ENCODE measurements around the gene DAB1.

The DAB1 gene

GRCh38 chr1:57061369-57061768 lies 362.5 kb downstream of the DAB1 start:
- Histone ChIP-seq H3K36me3 (ENCODE audit: control insufficient read depth in 2 of 2, insufficient read depth in 1 of 2, low read length in 2 of 2) (no peaks in the 10 kb centered on the region), H3K9me3 (ENCODE audit: control insufficient read depth, insufficient read depth, low read depth, low read length) (no peaks in the 10 kb centered on the region), H3K27ac (ENCODE audit: extremely low read depth, low read depth, low read length) (no peak overlapping the region), H3K4me3 (ENCODE audit: low read depth, low read length) (no peak overlapping the region), H3K4me1 (ENCODE audit: control insufficient read depth, insufficient read depth, low read length) (no peaks in the 10 kb centered on the region)
- ChIA-PET POLR2A (no interaction called here), CTCF (interaction anchor here (0.6 to 1.5 kb wide), 2 partner anchors 229 to 230 kb away, joined by 3 to 5 read pairs; no protein-coding TSS in a partner anchor)
- TF ChIP-seq ZNF211 (tag by site-specific recombination; IDR thresholded peaks at IDR 0.05; ENCODE audit: low read depth), result no peak
- TF ChIP-seq ZNF366 (tag by site-specific recombination; conservative IDR thresholded peaks at IDR 0.05), result no peak
- TF ChIP-seq ZNF654 (tag by site-specific recombination; IDR thresholded peaks at IDR 0.05; ENCODE audit: low read depth), result peak; percentile 29; the same call in 1 of the 2 replicates
- TF ChIP-seq ZNF112 (tag by site-specific recombination; IDR thresholded peaks at IDR 0.05), result no peak
- TF ChIP-seq KLF17 (tag by site-specific recombination; IDR thresholded peaks at IDR 0.05), result no peak
- no peak for TF ChIP-seq ZNF837 (tag by site-specific recombination; IDR thresholded peaks at IDR 0.05)
- no peak for TF ChIP-seq AEBP2 (tag by site-specific recombination; IDR thresholded peaks at IDR 0.05; ENCODE audit: borderline replicate concordance)

- H3K4me3 ChIP-seq (ENCODE audit: low read depth, low read length), result no peak overlapping the region
- TF ChIP-seq ZNF391 (tag by site-specific recombination; IDR thresholded peaks at IDR 0.05; ENCODE audit: borderline replicate concordance, low read depth), result no peak
- no peak for TF ChIP-seq BCL11A (tag by site-specific recombination; IDR thresholded peaks at IDR 0.05; ENCODE audit: low read depth)
- TF ChIP-seq ZNF623 (tag by site-specific recombination; IDR thresholded peaks at IDR 0.05), result no peak
- TF ChIP-seq ZNF350 (tag by site-specific recombination; IDR thresholded peaks at IDR 0.05), result no peak
- no peak for TF ChIP-seq ZNF133 (tag by site-specific recombination; IDR thresholded peaks at IDR 0.05)
- no peak for TF ChIP-seq ZNF707 (tag by site-specific recombination; IDR thresholded peaks at IDR 0.05)
- no peak for TF ChIP-seq TRIM28 (IDR thresholded peaks at IDR 0.05; ENCODE audit: borderline replicate concordance, low read length)
- no peak for TF ChIP-seq SCRT2 (tag by site-specific recombination; IDR thresholded peaks at IDR 0.05)
- no peak overlapping the region for H3K27ac ChIP-seq (ENCODE audit: extremely low read depth, low read depth, low read length)
- ChIA-PET POLR2A (no interaction called here), CTCF (interaction anchor here (1.5 kb wide), 1 partner anchor 228 kb away, joined by 5 read pairs; no protein-coding TSS in a partner anchor)
- H3K9me3 ChIP-seq (ENCODE audit: control insufficient read depth, insufficient read depth, low read depth, low read length), result no peaks in the 10 kb centered on the region
- no peaks in the 10 kb centered on the region for H3K36me3 ChIP-seq (ENCODE audit: control insufficient read depth in 2 of 2, insufficient read depth in 1 of 2, low read length in 2 of 2)
- H3K4me1 ChIP-seq (ENCODE audit: control insufficient read depth, insufficient read depth, low read length), result no peaks in the 10 kb centered on the region
These were observed 363.4 kb downstream of the DAB1 start for GRCh38 chr1:57060451-57060850.

- no peak overlapping the region for H3K27ac ChIP-seq (ENCODE audit: extremely low read depth, low read depth, low read length)
- no peaks in the 10 kb centered on the region for H3K9me3 ChIP-seq (ENCODE audit: control insufficient read depth, insufficient read depth, low read depth, low read length)
- H3K4me3 ChIP-seq (ENCODE audit: low read depth, low read length), result no peak overlapping the region
- H3K4me1 ChIP-seq (ENCODE audit: control insufficient read depth, insufficient read depth, low read length), result no peaks in the 10 kb centered on the region
- H3K36me3 ChIP-seq (ENCODE audit: control insufficient read depth in 2 of 2, insufficient read depth in 1 of 2, low read length in 2 of 2), result no peaks in the 10 kb centered on the region
- ChIA-PET POLR2A (no interaction called here), CTCF (no interaction called here)
- TF ChIP-seq REST (tag by site-specific recombination; IDR thresholded peaks at IDR 0.05) (no peak), ZNF658 (tag by site-specific recombination; IDR thresholded peaks at IDR 0.05) (no peak), ZNF701 (tag by site-specific recombination; IDR thresholded peaks at IDR 0.05) (no peak), ZBTB10 (tag by site-specific recombination; IDR thresholded peaks at IDR 0.05) (no peak), ZNF660 (tag by site-specific recombination; IDR thresholded peaks at IDR 0.05) (no peak), RBAK (tag by site-specific recombination; IDR thresholded peaks at IDR 0.05) (no peak), ZBTB20 (tag by site-specific recombination; IDR thresholded peaks at IDR 0.05) (no peak), GLI4 (tag by site-specific recombination; IDR thresholded peaks at IDR 0.05) (no peak), ZFP3 (tag by site-specific recombination; IDR thresholded peaks at IDR 0.05; ENCODE audit: low read depth) (no peak)
These were observed 365.0 kb downstream of the DAB1 start for GRCh38 chr1:57058652-57059501.
